Measurements from ENCODE around the gene DYSF.

Gene DYSF

DNA sequence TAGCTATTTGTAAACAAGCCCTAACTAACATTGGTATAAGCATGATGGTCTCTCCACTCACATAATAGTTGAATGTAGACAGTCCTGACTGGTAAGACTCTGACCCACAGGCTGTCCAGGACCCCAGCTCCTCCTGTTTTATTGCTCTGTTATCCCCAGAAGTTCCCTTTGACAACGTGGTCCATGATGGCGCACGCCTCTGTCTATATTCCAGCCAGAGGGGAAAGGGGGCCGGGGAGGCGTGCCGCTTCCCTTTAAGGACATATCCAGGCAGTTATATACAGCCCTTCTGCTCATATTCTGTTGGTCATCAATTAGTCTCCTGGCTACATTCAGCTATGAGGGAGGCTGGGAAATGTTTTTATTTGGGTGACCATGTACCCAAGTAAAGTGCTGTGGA is 6.7 kb downstream of the DYSF start:
- no peak for ATAC-seq (ENCODE audit: low read depth)
- TF ChIP-seq, protein P1, sequence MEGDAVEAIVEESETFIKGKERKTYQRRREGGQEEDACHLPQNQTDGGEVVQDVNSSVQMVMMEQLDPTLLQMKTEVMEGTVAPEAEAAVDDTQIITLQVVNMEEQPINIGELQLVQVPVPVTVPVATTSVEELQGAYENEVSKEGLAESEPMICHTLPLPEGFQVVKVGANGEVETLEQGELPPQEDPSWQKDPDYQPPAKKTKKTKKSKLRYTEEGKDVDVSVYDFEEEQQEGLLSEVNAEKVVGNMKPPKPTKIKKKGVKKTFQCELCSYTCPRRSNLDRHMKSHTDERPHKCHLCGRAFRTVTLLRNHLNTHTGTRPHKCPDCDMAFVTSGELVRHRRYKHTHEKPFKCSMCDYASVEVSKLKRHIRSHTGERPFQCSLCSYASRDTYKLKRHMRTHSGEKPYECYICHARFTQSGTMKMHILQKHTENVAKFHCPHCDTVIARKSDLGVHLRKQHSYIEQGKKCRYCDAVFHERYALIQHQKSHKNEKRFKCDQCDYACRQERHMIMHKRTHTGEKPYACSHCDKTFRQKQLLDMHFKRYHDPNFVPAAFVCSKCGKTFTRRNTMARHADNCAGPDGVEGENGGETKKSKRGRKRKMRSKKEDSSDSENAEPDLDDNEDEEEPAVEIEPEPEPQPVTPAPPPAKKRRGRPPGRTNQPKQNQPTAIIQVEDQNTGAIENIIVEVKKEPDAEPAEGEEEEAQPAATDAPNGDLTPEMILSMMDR (IDR thresholded peaks at IDR 0.05; ENCODE audit: poor library complexity, severe bottlenecking): no peak
- Histone ChIP-seq H3K36me3 (ENCODE audit: low read depth) (no peaks in the 10 kb centered on the region), H3K4me1 (ENCODE audit: insufficient read depth, poor library complexity, severe bottlenecking) (no peaks in the 10 kb centered on the region), H3K27ac (ENCODE audit: poor library complexity, severe bottlenecking) (no peak overlapping the region), H3K9me3 (ENCODE audit: severe bottlenecking) (no peaks in the 10 kb centered on the region), H3K27me3 (ENCODE audit: insufficient read depth, poor library complexity, severe bottlenecking) (peaks cover under 1% of the 10 kb centered on the region), H3K4me3 (ENCODE audit: severe bottlenecking) (no peak overlapping the region)
- no peak for DNase-seq (ENCODE audit: low spot score)

GRCh38 chr2:71460595-71461303 is 7.4 kb downstream of the DYSF start:
- Histone ChIP-seq H3K27me3 (ENCODE audit: insufficient read depth, poor library complexity, severe bottlenecking) (peaks cover 8% of the 10 kb centered on the region), H3K27ac (ENCODE audit: poor library complexity, severe bottlenecking) (no peak overlapping the region), H3K36me3 (ENCODE audit: low read depth) (no peaks in the 10 kb centered on the region), H3K9me3 (ENCODE audit: severe bottlenecking) (no peaks in the 10 kb centered on the region), H3K4me1 (ENCODE audit: insufficient read depth, poor library complexity, severe bottlenecking) (no peaks in the 10 kb centered on the region), H3K4me3 (ENCODE audit: severe bottlenecking) (no peak overlapping the region)
- ATAC-seq (ENCODE audit: low read depth) (no peak), DNase-seq (ENCODE audit: low spot score) (no peak)
- TF ChIP-seq, protein P1 (IDR thresholded peaks at IDR 0.05; ENCODE audit: poor library complexity, severe bottlenecking): peak; percentile 64

DNA sequence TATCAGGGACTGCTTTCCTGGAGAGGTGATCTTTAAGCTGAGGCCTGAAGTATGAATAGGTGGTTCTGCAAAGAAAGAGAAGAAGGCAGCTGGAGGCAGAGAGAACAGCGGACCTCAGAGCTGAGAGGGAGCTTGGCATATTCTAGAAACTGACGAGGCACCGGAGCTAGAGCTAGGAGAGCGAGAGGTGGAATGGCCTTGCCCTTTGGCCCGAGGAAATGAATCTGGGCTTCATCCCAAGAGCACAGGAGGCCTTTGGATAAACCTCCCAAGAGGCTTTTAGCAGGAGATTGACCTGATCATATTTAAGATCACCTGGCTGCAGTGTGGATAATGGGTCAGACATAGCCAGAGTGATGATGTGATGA is 7.9 kb downstream of the DYSF start:
- H3K4me1 ChIP-seq (ENCODE audit: insufficient read depth, poor library complexity, severe bottlenecking): no peaks in the 10 kb centered on the region
- H3K4me3 ChIP-seq (ENCODE audit: severe bottlenecking): no peak overlapping the region
- H3K27me3 ChIP-seq (ENCODE audit: insufficient read depth, poor library complexity, severe bottlenecking): peaks cover 11% of the 10 kb centered on the region
- H3K9me3 ChIP-seq (ENCODE audit: severe bottlenecking): no peaks in the 10 kb centered on the region
- no peaks in the 10 kb centered on the region for H3K36me3 ChIP-seq (ENCODE audit: low read depth)
- TF ChIP-seq, protein P1 (IDR thresholded peaks at IDR 0.05; ENCODE audit: poor library complexity, severe bottlenecking): no peak
- ATAC-seq (ENCODE audit: low read depth) (no peak), DNase-seq (ENCODE audit: low spot score) (no peak)
- H3K27ac ChIP-seq (ENCODE audit: poor library complexity, severe bottlenecking): no peak overlapping the region

DNA sequence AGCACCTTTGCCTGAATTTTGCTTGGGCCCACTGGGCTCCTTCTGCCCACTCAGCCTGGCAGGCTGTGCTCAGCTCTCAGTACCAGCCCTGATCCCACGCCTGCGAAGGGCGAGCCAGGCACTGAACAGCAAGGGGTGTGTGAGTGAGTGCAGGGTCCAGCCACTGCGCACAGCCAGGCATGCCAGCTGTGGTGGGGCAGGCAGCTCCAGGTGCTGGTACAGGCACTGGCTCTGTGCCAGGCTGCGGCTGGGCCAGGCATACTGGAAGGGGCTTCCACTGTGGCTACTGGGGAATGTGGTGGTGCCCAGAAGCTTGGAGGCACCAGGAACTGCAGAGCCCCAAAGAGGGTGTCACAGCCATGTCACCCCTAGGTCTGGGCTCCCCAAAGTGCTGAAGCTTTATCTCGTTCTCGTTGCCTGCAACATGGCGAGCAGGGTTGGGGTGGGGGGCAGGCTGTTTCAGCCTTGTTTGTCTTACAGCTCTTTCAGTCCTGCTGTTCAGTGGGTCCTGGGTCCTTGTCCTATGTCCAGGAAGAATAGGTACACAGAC is 8.8 kb downstream of the DYSF start:
- Histone ChIP-seq H3K27ac (ENCODE audit: poor library complexity, severe bottlenecking) (no peak overlapping the region), H3K4me1 (ENCODE audit: insufficient read depth, poor library complexity, severe bottlenecking) (no peaks in the 10 kb centered on the region), H3K4me3 (ENCODE audit: severe bottlenecking) (no peak overlapping the region), H3K36me3 (ENCODE audit: low read depth) (no peaks in the 10 kb centered on the region), H3K9me3 (ENCODE audit: severe bottlenecking) (no peaks in the 10 kb centered on the region), H3K27me3 (ENCODE audit: insufficient read depth, poor library complexity, severe bottlenecking) (peaks cover 11% of the 10 kb centered on the region)
- TF ChIP-seq, protein P1 (IDR thresholded peaks at IDR 0.05; ENCODE audit: poor library complexity, severe bottlenecking): no peak
- DNase-seq (ENCODE audit: low spot score): no peak
- no peak for ATAC-seq (ENCODE audit: low read depth)

Measured in RWPE2 (cell line).